ENCODE measurements around the gene LRPAP1. TPM values are rescaled to one million over a fixed set of nuclear protein-coding genes. Genes with fewer than 3 reads are reported as not detected.
A peak's percentile ranks its signal among the peaks of the same experiment; 100 is the strongest.

The LRPAP1 gene
- total RNA-seq, 5 donors from 2014 or later (not counting 1 experiment from before 2014, with no cell fraction given) = 81.2 to 88.4 (median 81.9) TPM

GRCh38 chr4:3521621-3522325 is 10.4 kb downstream of the LRPAP1 start:
- H3K27me3 ChIP-seq (replicated peaks in 1 of 2; ENCODE audit: control insufficient read depth in 2 of 2, extremely low read depth in 1 of 2, insufficient read depth in 2 of 2, low read length in 1 of 2) = no peaks in the 10 kb centered on the region
- POLR2A ChIA-PET = no interaction called here
- Mint-ChIP-seq H3K4me3 (no peak overlapping the region), H3K27ac (no peak overlapping the region), H3K4me1 (peaks cover 4 to 5% (median 4%) of the 10 kb centered on the region in 3 donors), H3K9me3 (no peaks in the 10 kb centered on the region), H3K36me3 (peaks cover 16% of the 10 kb centered on the region), H3K27me3 (no peaks in the 10 kb centered on the region)
- ATAC-seq (replicated peaks in 1 of 4) (no peak), DNase-seq (no peak)
- no peak overlapping the region for H3K27ac ChIP-seq (ENCODE audit: low read length)
- H3K36me3 ChIP-seq (ENCODE audit: control insufficient read depth in 2 of 2, extremely low read depth in 1 of 2, insufficient read depth in 1 of 2, low read length in 1 of 2) = peaks cover 22 to 82% of the 10 kb centered on the region in 2 donors
- H3K9me3 ChIP-seq = no peaks in the 10 kb centered on the region
- WGBS (ENCODE audit: insufficient coverage) = 98% methylated on average over 12 of the region's 16 CpGs
- H3K4me1 ChIP-seq (ENCODE audit: control insufficient read depth in 1 of 2, extremely low read depth in 1 of 2, insufficient read depth in 2 of 2, low read length in 2 of 2) = no peaks in the 10 kb centered on the region
- H3K4me3 ChIP-seq (ENCODE audit: control insufficient read depth in 1 of 2, extremely low read depth in 1 of 2, low read length in 1 of 2) = no peak overlapping the region
- CTCF ChIA-PET = no interaction called here

GRCh38 chr4:3520796-3521600 is 11.2 kb downstream of the LRPAP1 start:
- H3K4me3 Mint-ChIP-seq = no peak overlapping the region
- H3K4me1 Mint-ChIP-seq = peaks cover 0 to 3% (median 0%) of the 10 kb centered on the region in 3 donors
- no peaks in the 10 kb centered on the region for H3K27me3 Mint-ChIP-seq
- 95% methylated on average over 30 of the region's 31 CpGs for WGBS (ENCODE audit: insufficient coverage)
- ATAC-seq (replicated peaks in 1 of 4) = no peak
- peaks cover 20% of the 10 kb centered on the region for H3K36me3 Mint-ChIP-seq
- no peaks in the 10 kb centered on the region for H3K9me3 Mint-ChIP-seq
- CTCF ChIA-PET = no interaction called here
- no peaks in the 10 kb centered on the region for H3K27me3 ChIP-seq (replicated peaks in 1 of 2; ENCODE audit: control insufficient read depth in 2 of 2, extremely low read depth in 1 of 2, insufficient read depth in 2 of 2, low read length in 1 of 2)
- no peaks in the 10 kb centered on the region for H3K4me1 ChIP-seq (ENCODE audit: control insufficient read depth in 1 of 2, extremely low read depth in 1 of 2, insufficient read depth in 2 of 2, low read length in 2 of 2)
- H3K4me3 ChIP-seq (ENCODE audit: control insufficient read depth in 1 of 2, extremely low read depth in 1 of 2, low read length in 1 of 2) = no peak overlapping the region
- peaks cover 20 to 89% of the 10 kb centered on the region in 2 donors for H3K36me3 ChIP-seq (ENCODE audit: control insufficient read depth in 2 of 2, extremely low read depth in 1 of 2, insufficient read depth in 1 of 2, low read length in 1 of 2)
- no peak for DNase-seq
- POLR2A ChIA-PET = no interaction called here
- no peak overlapping the region for H3K27ac Mint-ChIP-seq
- H3K9me3 ChIP-seq = no peaks in the 10 kb centered on the region
- no peak overlapping the region for H3K27ac ChIP-seq (ENCODE audit: low read length)

- Histone ChIP-seq H3K27ac (ENCODE audit: low read length) (no peak overlapping the region), H3K36me3 (ENCODE audit: control insufficient read depth in 2 of 2, extremely low read depth in 1 of 2, insufficient read depth in 1 of 2, low read length in 1 of 2) (peaks cover 18 to 88% of the 10 kb centered on the region in 2 donors), H3K27me3 (replicated peaks in 1 of 2; ENCODE audit: control insufficient read depth in 2 of 2, extremely low read depth in 1 of 2, insufficient read depth in 2 of 2, low read length in 1 of 2) (no peaks in the 10 kb centered on the region), H3K4me1 (ENCODE audit: control insufficient read depth in 1 of 2, extremely low read depth in 1 of 2, insufficient read depth in 2 of 2, low read length in 2 of 2) (no peaks in the 10 kb centered on the region), H3K9me3 (no peaks in the 10 kb centered on the region), H3K4me3 (ENCODE audit: control insufficient read depth in 1 of 2, extremely low read depth in 1 of 2, low read length in 1 of 2) (no peak overlapping the region)
- DNase-seq (no peak), ATAC-seq (replicated peaks in 1 of 4) (no peak)
- Mint-ChIP-seq H3K27ac (no peak overlapping the region), H3K27me3 (no peaks in the 10 kb centered on the region), H3K9me3 (no peaks in the 10 kb centered on the region), H3K4me3 (no peak overlapping the region), H3K4me1 (peaks cover 0 to 1% (median 0%) of the 10 kb centered on the region in 3 donors), H3K36me3 (peaks cover 23% of the 10 kb centered on the region)
- 98% methylated on average over 8 of the region's 11 CpGs for WGBS (ENCODE audit: insufficient coverage)
- POLR2A ChIA-PET = interaction anchor here in 1 of 2 donors (0.6 kb wide), 1 partner anchor 263 kb away, joined by 3 read pairs; no protein-coding TSS in a partner anchor
- CTCF ChIA-PET = no interaction called here
These were observed 11.9 kb downstream of the LRPAP1 start for GRCh38 chr4:3520276-3520675.

- no peaks in the 10 kb centered on the region for H3K9me3 ChIP-seq
- Mint-ChIP-seq H3K9me3 (no peaks in the 10 kb centered on the region), H3K4me1 (no peaks in the 10 kb centered on the region), H3K27ac (no peak overlapping the region), H3K4me3 (no peak overlapping the region), H3K36me3 (peaks cover 25% of the 10 kb centered on the region), H3K27me3 (no peaks in the 10 kb centered on the region)
- CTCF ChIA-PET = no interaction called here
- H3K4me1 ChIP-seq (ENCODE audit: control insufficient read depth in 1 of 2, extremely low read depth in 1 of 2, insufficient read depth in 2 of 2, low read length in 2 of 2) = no peaks in the 10 kb centered on the region
- H3K27me3 ChIP-seq (replicated peaks in 1 of 2; ENCODE audit: control insufficient read depth in 2 of 2, extremely low read depth in 1 of 2, insufficient read depth in 2 of 2, low read length in 1 of 2) = no peaks in the 10 kb centered on the region
- no peak overlapping the region for H3K4me3 ChIP-seq (ENCODE audit: control insufficient read depth in 1 of 2, extremely low read depth in 1 of 2, low read length in 1 of 2)
- POLR2A ChIA-PET = interaction anchor here in 1 of 2 donors (0.6 kb wide), 1 partner anchor 262 kb away, joined by 3 read pairs; no protein-coding TSS in a partner anchor
- 97% methylated on average over 20 of the region's 23 CpGs for WGBS (ENCODE audit: insufficient coverage)
- H3K27ac ChIP-seq (ENCODE audit: low read length) = no peak overlapping the region
- ATAC-seq (replicated peaks in 1 of 4) (no peak), DNase-seq (no peak)
- H3K36me3 ChIP-seq (ENCODE audit: control insufficient read depth in 2 of 2, extremely low read depth in 1 of 2, insufficient read depth in 1 of 2, low read length in 1 of 2) = peaks cover 20 to 87% of the 10 kb centered on the region in 2 donors
These were observed 12.6 kb downstream of the LRPAP1 start for GRCh38 chr4:3519468-3520264.

- ChIA-PET POLR2A (no interaction called here), CTCF (no interaction called here)
- H3K4me3 Mint-ChIP-seq = no peak overlapping the region
- no peak overlapping the region for H3K27ac Mint-ChIP-seq
- no peaks in the 10 kb centered on the region for H3K4me1 Mint-ChIP-seq
- Histone ChIP-seq H3K4me1 (ENCODE audit: control insufficient read depth in 1 of 2, extremely low read depth in 1 of 2, insufficient read depth in 2 of 2, low read length in 2 of 2) (no peaks in the 10 kb centered on the region), H3K9me3 (no peaks in the 10 kb centered on the region), H3K4me3 (ENCODE audit: control insufficient read depth in 1 of 2, extremely low read depth in 1 of 2, low read length in 1 of 2) (no peak overlapping the region), H3K27me3 (replicated peaks in 1 of 2; ENCODE audit: control insufficient read depth in 2 of 2, extremely low read depth in 1 of 2, insufficient read depth in 2 of 2, low read length in 1 of 2) (no peaks in the 10 kb centered on the region), H3K27ac (ENCODE audit: low read length) (no peak overlapping the region), H3K36me3 (ENCODE audit: control insufficient read depth in 2 of 2, extremely low read depth in 1 of 2, insufficient read depth in 1 of 2, low read length in 1 of 2) (peaks cover 27 to 87% of the 10 kb centered on the region in 2 donors)
- peaks cover 27% of the 10 kb centered on the region for H3K36me3 Mint-ChIP-seq
- peak in 1 of 35 experiments; percentile 1 for DNase-seq
- 96% methylated on average over 17 of the region's 18 CpGs for WGBS (ENCODE audit: insufficient coverage)
- no peaks in the 10 kb centered on the region for H3K27me3 Mint-ChIP-seq
- no peak for ATAC-seq (replicated peaks in 1 of 4)
- no peaks in the 10 kb centered on the region for H3K9me3 Mint-ChIP-seq
These were observed 13.3 kb downstream of the LRPAP1 start for GRCh38 chr4:3518941-3519340.

- Mint-ChIP-seq H3K27me3 (no peaks in the 10 kb centered on the region), H3K27ac (no peak overlapping the region), H3K4me1 (no peaks in the 10 kb centered on the region), H3K4me3 (no peak overlapping the region), H3K36me3 (peaks cover 32% of the 10 kb centered on the region), H3K9me3 (no peaks in the 10 kb centered on the region)
- Histone ChIP-seq H3K4me3 (ENCODE audit: control insufficient read depth in 1 of 2, extremely low read depth in 1 of 2, low read length in 1 of 2) (no peak overlapping the region), H3K27ac (ENCODE audit: low read length) (no peak overlapping the region), H3K27me3 (replicated peaks in 1 of 2; ENCODE audit: control insufficient read depth in 2 of 2, extremely low read depth in 1 of 2, insufficient read depth in 2 of 2, low read length in 1 of 2) (no peaks in the 10 kb centered on the region), H3K9me3 (no peaks in the 10 kb centered on the region), H3K36me3 (ENCODE audit: control insufficient read depth in 2 of 2, extremely low read depth in 1 of 2, insufficient read depth in 1 of 2, low read length in 1 of 2) (peaks cover 25 to 88% of the 10 kb centered on the region in 2 donors), H3K4me1 (ENCODE audit: control insufficient read depth in 1 of 2, extremely low read depth in 1 of 2, insufficient read depth in 2 of 2, low read length in 2 of 2) (no peaks in the 10 kb centered on the region)
- ATAC-seq (replicated peaks in 1 of 4) (no peak), DNase-seq (peak in 1 of 35 experiments; percentile 1)
- POLR2A ChIA-PET = no interaction called here
- CTCF ChIA-PET = no interaction called here
- WGBS (ENCODE audit: insufficient coverage) = 83% methylated on average over 1 of the region's 11 CpGs
These were observed 13.7 kb downstream of the LRPAP1 start for GRCh38 chr4:3518511-3518880.

All from T-cell (primary cell).